ENCODE data around the gene KAT6B.

- no peak for TF ChIP-seq CTCF (IDR thresholded peaks at IDR 0.05)
- TF ChIP-seq POLR2A (IDR thresholded peaks at IDR 0.05) = no peak
- no peak for TF ChIP-seq POLR2AphosphoS5 (IDR thresholded peaks at IDR 0.05)
- TF ChIP-seq EP300 (IDR thresholded peaks at IDR 0.05) = no peak
Observed at GRCh38 chr10:74921744-74922143, 95.3 kb downstream of the KAT6B start.

Measured in sigmoid colon (tissue), 4 donors.